CD14-positive monocyte (primary cell): ENCODE data around the gene KLC3. TPM values are rescaled to one million over a fixed set of nuclear protein-coding genes. Genes with fewer than 3 reads are reported as not detected.
A peak's percentile ranks its signal among the peaks of the same experiment; 100 is the strongest.

Experiments
- DNase-seq, 3 donors: peaks; one replicate each; pipeline ENCODE4 v3.0.0-alpha.2; 2011 to 2022
- H2AFZ ChIP-seq: 2 replicates; pipeline ENCODE4 v1.6.0; 2012; ENCODE audit warnings: mild to moderate bottlenecking, low read depth, low read length, inconsistent platforms; ENCODE audit not compliant: insufficient read depth, poor library complexity, severe bottlenecking
- H3K27ac ChIP-seq, 2 donors: 1 replicate in 1 of 2; 2 replicates in 1 of 2; pipeline ENCODE4 v1.5.1; 2012 to 2013; ENCODE audit warnings: low read length in 2 of 2, control low read depth in 1 of 2, inconsistent platforms in 1 of 2, low read depth in 1 of 2, mild to moderate bottlenecking in 1 of 2
- H3K27me3 ChIP-seq, 2 donors: one replicate each; pipeline versions ENCODE4 v1.6.0 to v1.6.1; 2011 to 2013; ENCODE audit warnings: low read length in 2 of 2; ENCODE audit not compliant: control insufficient read depth in 2 of 2, insufficient read depth in 2 of 2
- H3K36me3 ChIP-seq, 2 donors: replicated peaks in 1 of 2; 1 replicate in 1 of 2; 2 replicates in 1 of 2; pipeline versions ENCODE4 v1.5.1 to v1.6.1; 2012 to 2013; ENCODE audit warnings: low read length in 2 of 2, control low read depth in 1 of 2, inconsistent platforms in 1 of 2, mild to moderate bottlenecking in 1 of 2; ENCODE audit not compliant: insufficient read depth in 2 of 2, control insufficient read depth in 1 of 2
- H3K4me1 ChIP-seq, 2 donors: 1 replicate in 1 of 2; 2 replicates in 1 of 2; pipeline versions ENCODE4 v1.5.1 to v1.6.1; 2012 to 2013; ENCODE audit warnings: low read length in 2 of 2, control low read depth in 1 of 2, inconsistent platforms in 1 of 2, mild to moderate bottlenecking in 1 of 2, moderate library complexity in 1 of 2; ENCODE audit not compliant: insufficient read depth in 2 of 2, control insufficient read depth in 1 of 2
- H3K4me2 ChIP-seq: replicated peaks from 2 replicates; pipeline ENCODE3; 2012; ENCODE audit warnings: low read length, moderate library complexity, mild to moderate bottlenecking; ENCODE audit not compliant: poor library complexity, severe bottlenecking; ENCODE audit errors: extremely low read depth
- H3K4me3 ChIP-seq, 3 experiments: fragments of 200-600 bp in 1 of 3; sonication (generic) in 1 of 3; replicated peaks in 1 of 3; 1 replicate in 2 of 3; 2 replicates in 1 of 3; pipeline ENCODE4 v1.5.1; 2011 to 2013; ENCODE audit warnings: low read length in 3 of 3, mild to moderate bottlenecking in 3 of 3, control low read depth in 2 of 3, low read depth in 2 of 3, inconsistent platforms in 1 of 3, moderate library complexity in 1 of 3
- H3K79me2 ChIP-seq: 2 replicates; pipeline ENCODE4 v1.6.0; 2012; ENCODE audit warnings: mild to moderate bottlenecking, control low read depth, inconsistent platforms, low read length, moderate library complexity; ENCODE audit not compliant: insufficient read depth
- H3K9ac ChIP-seq: 2 replicates; pipeline ENCODE4 v1.6.0; 2017; ENCODE audit warnings: low read length, mild to moderate bottlenecking; ENCODE audit not compliant: insufficient read depth, poor library complexity, severe bottlenecking
- H3K9me3 ChIP-seq, 2 donors: replicated peaks in 1 of 2; 1 replicate in 1 of 2; 2 replicates in 1 of 2; pipeline versions ENCODE4 v1.5.1 to v1.6.1; 2012 to 2013; ENCODE audit warnings: low read length in 2 of 2, control low read depth in 1 of 2; ENCODE audit not compliant: control insufficient read depth in 1 of 2, insufficient read depth in 1 of 2
- H4K20me1 ChIP-seq: 2 replicates; pipeline ENCODE4 v1.6.0; 2012; ENCODE audit warnings: mild to moderate bottlenecking, low read length, control low read depth, moderate library complexity; ENCODE audit not compliant: insufficient read depth
- H3K27ac Mint-ChIP-seq, 7 donors: one replicate each; pipeline ENCODE4 v1.8.0; 2020; ENCODE audit warnings: mild to moderate bottlenecking in 7 of 7, mixed read lengths in 7 of 7, moderate library complexity in 6 of 7, inconsistent platforms in 2 of 7
- H3K27me3 Mint-ChIP-seq, 3 donors: one replicate each; pipeline ENCODE4 v1.8.0; 2021 to 2022; ENCODE audit warnings: low read depth in 3 of 3, mild to moderate bottlenecking in 3 of 3, mixed read lengths in 3 of 3, moderate library complexity in 3 of 3, inconsistent platforms in 1 of 3
- H3K36me3 Mint-ChIP-seq, 2 donors: one replicate each; pipeline ENCODE4 v1.8.0; 2020; ENCODE audit warnings: mixed read lengths in 2 of 2, inconsistent platforms in 1 of 2, mild to moderate bottlenecking in 1 of 2
- H3K4me1 Mint-ChIP-seq: one replicate; pipeline ENCODE4 v1.8.0; 2020; ENCODE audit warnings: mild to moderate bottlenecking, mixed read lengths
- H3K4me3 Mint-ChIP-seq, 2 donors: one replicate each; pipeline ENCODE4 v1.8.0; 2020; ENCODE audit warnings: mild to moderate bottlenecking in 2 of 2, mixed read lengths in 2 of 2, moderate library complexity in 1 of 2
- H3K9me3 Mint-ChIP-seq, 7 donors: one replicate each; pipeline ENCODE4 v1.8.0; 2020 to 2022; ENCODE audit warnings: mixed read lengths in 7 of 7, mild to moderate bottlenecking in 6 of 7, moderate library complexity in 6 of 7, inconsistent platforms in 2 of 7
- CTCF ChIP-seq: fragments of 200-600 bp; IDR thresholded peaks from one replicate; pipeline ENCODE4 v1.8.0; 2022; ENCODE audit warnings: antibody characterized with exemption, mild to moderate bottlenecking
- WGBS: methylation state at CpG from one replicate; pipeline ENCODE4 v1.1.5; 2013; ENCODE audit warnings: missing lambda C conversion rate; ENCODE audit not compliant: insufficient coverage; 5-methylcytosine and 5-hydroxymethylcytosine counted together
- intact Hi-C, 2 donors: fragments of 100-400 bp; cut with micrococcal nuclease; formaldehyde crosslinking; loops; one replicate each; pipeline versions ENCODE4 v1.15.0 to v1.15.1; 2023
- polyA plus RNA-seq, 3 donors: library from polyadenylated mRNA; depleted of rRNA in 1 of 3; unstranded in 2 of 3; stranded (reverse) in 1 of 3; fragments of 300-500 nt in 2 of 3; fragments of >200 nt in 1 of 3; fragmentation: Illumina TruSeq in 2 of 3; gene quantifications; 1 replicate in 2 of 3; 2 replicates in 1 of 3; pipeline ENCODE4 v1.2.3, GENCODE V29; 2012 to 2021

KLC3 gene
- polyA plus RNA-seq, 3 donors, result not detected

GRCh38 chr19:45346449-45346848, 5.9 kb downstream of the KLC3 start:
- WGBS, result 40% methylated on average over 23 of the region's 27 CpGs
- Mint-ChIP-seq H3K4me3 (no peak overlapping the region), H3K36me3 (peaks cover 10% of the 10 kb centered on the region in 2 donors), H3K9me3 (peaks cover 0 to 1% (median 0%) of the 10 kb centered on the region in 7 donors), H3K27ac (no peak overlapping the region), H3K27me3 (peaks cover 13 to 30% (median 21%) of the 10 kb centered on the region in 3 donors), H3K4me1 (no peaks in the 10 kb centered on the region)
- TF ChIP-seq CTCF, result no peak
- peaks cover 0 to 25% of the 10 kb centered on the region in 2 donors for H3K27me3 ChIP-seq
- intact Hi-C loops, result loop anchor here in 1 of 2 donors (10.0 kb wide), 1 partner anchor 202 kb away; no protein-coding TSS in a partner anchor
- H3K79me2 ChIP-seq, result no peaks in the 10 kb centered on the region
- no peak overlapping the region for H3K4me3 ChIP-seq
- DNase-seq, result no peak
- no peaks in the 10 kb centered on the region for H3K4me1 ChIP-seq
- H3K4me2 ChIP-seq, result no peak overlapping the region
- H4K20me1 ChIP-seq, result no peaks in the 10 kb centered on the region
- H3K9me3 ChIP-seq, result no peaks in the 10 kb centered on the region
- H3K27ac ChIP-seq, result no peak overlapping the region
- H2AFZ ChIP-seq, result no peak overlapping the region
- H3K9ac ChIP-seq, result no peak overlapping the region
- H3K36me3 ChIP-seq, result peaks cover 7% of the 10 kb centered on the region in 2 donors

GRCh38 chr19:45347570-45348366, 7.2 kb downstream of the KLC3 start:
- peaks cover 0 to 1% (median 0%) of the 10 kb centered on the region in 7 donors for H3K9me3 Mint-ChIP-seq
- H4K20me1 ChIP-seq, result no peaks in the 10 kb centered on the region
- peaks cover 0 to 18% of the 10 kb centered on the region in 2 donors for H3K27me3 ChIP-seq
- no peaks in the 10 kb centered on the region for H3K4me1 Mint-ChIP-seq
- intact Hi-C loops, result loop anchor here in 1 of 2 donors (10.0 kb wide), 1 partner anchor 203 kb away; no protein-coding TSS in a partner anchor
- no peaks in the 10 kb centered on the region for H3K9me3 ChIP-seq
- peaks cover 13 to 30% (median 21%) of the 10 kb centered on the region in 3 donors for H3K27me3 Mint-ChIP-seq
- H3K4me3 ChIP-seq, result no peak overlapping the region
- H3K27ac ChIP-seq, result no peak overlapping the region
- WGBS, result 82% methylated on average over 23 of the region's 25 CpGs
- peaks cover 18 to 20% of the 10 kb centered on the region in 2 donors for H3K36me3 ChIP-seq
- no peaks in the 10 kb centered on the region for H3K4me1 ChIP-seq
- DNase-seq, result no peak
- H3K27ac Mint-ChIP-seq, result peak overlapping the region in 1 of 7 donors; percentile 64
- no peak overlapping the region for H2AFZ ChIP-seq
- no peak overlapping the region for H3K4me2 ChIP-seq
- no peak overlapping the region for H3K9ac ChIP-seq
- peak overlapping the region in 1 of 2 donors; percentile 20 for H3K4me3 Mint-ChIP-seq
- no peaks in the 10 kb centered on the region for H3K79me2 ChIP-seq
- peaks cover 20 to 23% of the 10 kb centered on the region in 2 donors for H3K36me3 Mint-ChIP-seq
- no peak for TF ChIP-seq CTCF
